Stimulated activated CD4-positive, alpha-beta T cell treated with anti-CD3 and anti-CD28 coated beads, Interleukin-2, amount 100 ng/mL, for 48 hours (primary cell): ENCODE results near the gene RDH13.
A peak's percentile ranks its signal among the peaks of the same experiment; 100 is the strongest.
"Not testable (repeated sequence)": the region's sequence is repeated elsewhere in the genome, so short reads cannot be mapped to it uniquely, and the experiment has no call there.

Experiments
- DNase-seq, 2 donors: peaks; one replicate each; pipeline ENCODE4 v3.0.0-alpha.2; 2020

RDH13 gene

DNA sequence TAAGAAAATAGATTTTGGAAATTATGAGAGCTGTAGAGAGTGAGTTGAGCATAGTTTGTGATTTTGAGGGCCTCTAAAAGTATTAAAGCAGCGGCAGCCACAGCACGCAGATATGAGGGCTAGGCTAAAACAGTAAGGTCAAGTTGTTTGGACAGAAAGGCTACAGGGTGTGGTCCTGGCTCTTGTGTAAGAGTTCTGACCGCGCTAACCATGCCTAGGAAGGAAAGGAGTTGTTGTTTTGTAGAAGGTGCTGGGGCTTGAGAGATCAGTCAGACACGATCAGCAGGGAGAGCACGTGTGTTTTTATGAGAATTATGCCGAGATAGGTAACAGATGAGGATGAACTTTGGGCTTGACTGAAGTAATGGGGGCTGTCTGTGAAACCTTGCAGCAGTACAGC is 54.2 kb downstream of the RDH13 start:
- DNase-seq: not testable (repeated sequence)

DNA sequence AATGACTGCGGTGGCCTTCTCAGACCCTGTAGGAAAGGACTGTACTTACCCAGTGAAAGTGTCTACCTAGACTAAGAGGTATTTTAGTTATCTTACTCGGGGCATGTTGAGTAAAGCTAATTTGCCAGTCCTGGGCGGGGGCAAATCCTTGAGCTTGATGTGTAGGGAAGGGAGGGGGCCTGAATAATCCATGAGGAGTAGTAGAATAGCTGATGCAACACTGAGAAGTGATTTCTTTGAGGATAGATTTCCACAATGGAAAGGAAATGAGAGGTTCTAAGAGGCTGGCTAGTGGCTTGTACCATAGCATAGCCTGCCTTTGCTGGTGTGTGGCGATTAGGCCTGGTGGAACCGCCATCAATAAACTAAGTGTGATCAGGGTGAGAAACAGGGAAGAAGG is 54.8 kb downstream of the RDH13 start:
- not testable (repeated sequence) for DNase-seq

DNA sequence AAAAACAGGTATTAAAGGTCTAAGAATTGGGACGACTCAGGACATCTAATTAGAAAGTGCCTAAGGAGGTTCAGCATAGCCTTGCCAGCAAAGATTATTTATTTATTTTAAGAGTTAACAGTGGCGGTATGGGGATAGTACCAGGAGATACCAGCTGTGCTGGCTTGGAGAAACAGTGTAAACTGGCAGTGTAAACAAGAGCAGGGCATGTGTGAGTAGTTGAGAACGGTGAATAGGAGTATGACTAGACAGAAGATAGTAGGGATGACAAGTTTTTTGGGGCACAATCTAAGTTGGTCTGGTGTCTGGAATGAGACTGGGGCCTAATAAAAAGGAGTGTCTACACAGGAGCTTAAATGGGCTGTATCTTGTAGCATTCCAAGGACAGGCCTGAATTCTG is 55.4 kb downstream of the RDH13 start:
- DNase-seq: not testable (repeated sequence)

DNA sequence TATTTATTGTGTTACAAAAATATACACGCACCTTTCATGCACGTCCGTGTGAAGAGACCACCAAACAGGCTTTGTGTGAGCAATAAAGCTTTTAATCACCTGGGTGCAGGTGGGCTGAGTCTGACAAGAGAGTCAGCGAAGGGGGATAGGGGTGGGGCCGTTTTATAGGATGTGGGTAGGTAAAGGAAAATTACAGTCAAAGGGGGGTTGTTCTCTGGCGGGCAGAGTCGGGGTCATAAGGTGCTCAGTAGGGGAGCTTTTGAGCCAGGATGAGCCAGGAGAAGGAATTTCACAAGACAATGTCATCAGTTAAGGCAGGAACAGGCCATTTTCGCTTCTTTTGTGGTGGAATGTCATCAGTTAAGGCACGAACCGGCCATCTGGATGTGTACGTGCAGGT is 56.2 kb downstream of the RDH13 start:
- not testable (repeated sequence) for DNase-seq

DNA sequence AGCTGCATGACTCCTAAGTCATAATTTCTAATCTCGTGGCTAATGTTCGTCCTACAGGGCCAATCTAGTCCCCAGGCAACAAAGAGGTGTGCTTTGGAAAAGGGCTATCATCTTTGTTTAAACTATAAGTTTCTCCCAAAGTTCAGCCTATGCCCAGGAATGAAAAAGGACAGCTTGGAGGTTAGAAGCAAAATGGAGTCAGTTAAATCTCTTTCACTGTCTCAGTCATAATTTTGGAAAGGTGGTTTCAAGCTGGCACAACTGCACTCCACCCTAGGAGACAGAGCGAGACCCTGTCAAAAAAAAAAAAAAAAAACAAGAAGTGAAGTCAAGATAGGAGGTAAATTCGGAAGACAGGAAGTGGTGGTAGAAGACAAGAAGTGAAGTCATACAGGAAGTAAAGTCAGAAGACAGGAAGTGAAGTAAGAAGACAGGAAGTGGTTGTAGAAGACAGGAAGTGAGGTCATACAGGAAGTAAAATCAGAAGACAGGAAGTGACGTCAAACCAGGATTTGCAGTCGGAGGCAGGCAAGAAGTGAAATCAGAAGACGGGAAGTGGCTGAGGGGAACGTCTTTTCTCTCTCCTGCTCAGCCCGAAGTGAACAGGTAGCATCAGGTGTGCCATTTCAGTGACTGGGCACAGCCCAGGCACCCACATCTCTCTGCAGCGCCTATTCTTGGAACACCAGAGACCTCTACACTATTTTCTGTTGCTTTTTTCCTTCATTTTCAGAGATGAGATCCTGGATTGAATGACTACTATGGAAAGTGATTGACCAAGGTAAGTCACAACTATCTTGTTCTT is 57.1 kb downstream of the RDH13 start:
- peak; percentile 7 to 16 for DNase-seq

DNA sequence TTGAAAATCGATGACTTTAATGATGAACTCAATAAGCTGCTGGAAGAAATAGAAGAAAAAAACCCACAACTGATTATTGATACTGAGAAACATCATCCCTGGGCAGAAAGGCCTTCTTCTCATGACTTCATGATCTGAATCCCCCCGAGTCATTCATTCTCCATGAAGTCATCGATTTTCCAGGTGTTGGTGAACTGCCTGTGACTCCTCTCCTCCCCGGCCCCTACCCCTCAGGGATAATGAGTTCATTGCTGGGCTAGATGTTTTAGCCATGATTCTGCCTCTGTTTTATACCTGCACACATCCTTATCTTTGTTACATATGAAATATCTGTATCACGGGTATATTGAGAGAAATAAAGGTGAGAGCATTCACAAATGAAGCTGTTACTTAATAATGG is 62.2 kb downstream of the RDH13 start:
- DNase-seq: no peak

DNA sequence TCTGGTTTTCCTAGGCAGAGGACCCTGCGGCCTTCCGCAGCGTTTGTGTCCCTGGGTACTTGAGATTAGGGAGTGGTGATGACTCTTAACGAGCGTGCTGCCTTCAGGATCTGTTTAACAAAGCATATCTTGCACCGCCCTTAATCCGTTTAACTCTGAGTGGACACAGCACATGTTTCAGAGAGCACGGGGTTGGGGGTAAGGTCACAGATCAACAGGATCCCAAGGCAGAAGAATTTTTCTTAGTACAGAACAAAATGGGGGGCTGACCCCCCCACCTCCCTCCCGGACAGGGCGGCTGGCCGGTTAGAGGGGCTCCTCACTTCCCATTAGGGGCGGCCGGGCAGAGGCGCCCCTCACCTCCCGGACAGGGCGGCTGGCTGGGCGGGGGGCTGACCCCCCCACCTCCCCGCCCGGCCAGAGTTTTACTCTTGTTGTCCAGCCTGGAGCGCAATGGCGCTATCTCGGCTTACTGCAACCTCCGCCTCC is 64.2 kb downstream of the RDH13 start:
- not testable (repeated sequence) for DNase-seq

DNA sequence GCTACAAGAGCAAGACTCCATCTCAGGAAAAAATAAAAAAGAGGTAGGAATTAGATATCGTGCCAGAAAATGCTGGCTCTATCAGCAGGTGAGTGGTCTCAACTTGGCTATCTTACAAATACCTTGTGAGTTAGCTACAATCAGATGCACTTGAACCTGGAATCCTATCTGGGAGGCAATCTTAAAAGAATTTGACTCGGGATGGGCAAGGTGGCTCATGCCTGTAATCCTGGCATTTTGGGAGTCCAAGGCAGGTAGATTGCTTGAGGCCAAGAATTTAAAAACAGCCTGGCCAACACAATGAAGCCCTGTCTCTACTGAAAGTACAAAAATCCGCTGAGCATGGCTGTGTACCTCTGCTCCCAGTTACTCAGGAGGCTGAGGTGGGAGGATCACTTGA is 67.4 kb downstream of the RDH13 start:
- no peak for DNase-seq
